GM12872 (cell line): Measurements from ENCODE around the gene CAMKV.
A peak's percentile ranks its signal among the peaks of the same experiment; 100 is the strongest.

Experiments
- CTCF ChIP-seq: IDR thresholded peaks from 3 replicates; pipeline ENCODE4 v1.5.1; 2011; ENCODE audit warnings: low read depth, mild to moderate bottlenecking, low read length, moderate library complexity; ENCODE audit not compliant: insufficient read depth

The CAMKV gene

GRCh38 chr3:49908373-49909199 lies 38.9 kb upstream of the CAMKV start:
- no peak for TF ChIP-seq CTCF

- peak; percentile 80 for TF ChIP-seq CTCF
These were observed 36.5 kb upstream of the CAMKV start for GRCh38 chr3:49906073-49906743.

GRCh38 chr3:49903451-49904424 lies 34.0 kb upstream of the CAMKV start, which contains the start of gene MST1R:
Gene MST1R, minus strand, starts transcription at chr3:49903873. Its CDS starts 264 bp downstream, at chr3:49903609.
- TF ChIP-seq CTCF, result no peak

- TF ChIP-seq CTCF, result no peak
These were observed 33.0 kb upstream of the CAMKV start for GRCh38 chr3:49902511-49903345.

- TF ChIP-seq CTCF, result no peak
These were observed 31.9 kb upstream of the CAMKV start for GRCh38 chr3:49901366-49902339.

- TF ChIP-seq CTCF, result no peak
These were observed 30.9 kb upstream of the CAMKV start for GRCh38 chr3:49900491-49901153.
